Activated CD8-positive, alpha-beta T cell treated with anti-CD3 and anti-CD28 coated beads, Interleukin-2, amount 10 ng/mL, durations not matched to agents 7 days and 5 days (primary cell): Measurements from ENCODE around the gene ATXN1. TPM values are rescaled to one million over a fixed set of nuclear protein-coding genes. Genes with fewer than 3 reads are reported as not detected.
A peak's percentile ranks its signal among the peaks of the same experiment; 100 is the strongest.
"Not testable (repeated sequence)": the region's sequence is repeated elsewhere in the genome, so short reads cannot be mapped to it uniquely, and the experiment has no call there.

Source experiments
- ATAC-seq: fragments of 150-1000 bp; cut with Tn5 transposase; one replicate; pipeline ENCODE4 v1.10.0; 2021; ENCODE audit warnings: moderate library complexity
- CTCF ChIA-PET: fragments of 350-600 bp; sonication (Branson Sonifier 250); formaldehyde crosslinking; loops from one replicate; lab custom pipeline; 2021; ENCODE audit warnings: antibody characterized with exemption; lab: Charles Lee
- POLR2A ChIA-PET: fragments of 350-600 bp; sonication (Branson Sonifier 250); formaldehyde crosslinking; loops from one replicate; lab custom pipeline; 2021; ENCODE audit warnings: antibody characterized with exemption; lab: Charles Lee
- DNase-seq: peaks from one replicate; pipeline ENCODE4 v3.0.0-alpha.2; 2020
- H3K27ac Mint-ChIP-seq: one replicate; pipeline ENCODE4 v1.8.0; 2021; ENCODE audit warnings: mild to moderate bottlenecking, mixed read lengths
- H3K27me3 Mint-ChIP-seq: one replicate; pipeline ENCODE4 v1.8.0; 2021; ENCODE audit warnings: low read depth, mixed read lengths
- H3K36me3 Mint-ChIP-seq: one replicate; pipeline ENCODE4 v1.8.0; 2021; ENCODE audit warnings: low read depth, mixed read lengths
- H3K4me1 Mint-ChIP-seq: one replicate; pipeline ENCODE4 v1.8.0; 2021; ENCODE audit warnings: low read depth, mixed read lengths
- H3K4me3 Mint-ChIP-seq: one replicate; pipeline ENCODE4 v1.8.0; 2021; ENCODE audit warnings: mild to moderate bottlenecking, mixed read lengths
- H3K9me3 Mint-ChIP-seq: one replicate; pipeline ENCODE4 v1.8.0; 2022; ENCODE audit warnings: mixed read lengths; ENCODE audit not compliant: insufficient read depth
- total RNA-seq, 2 experiments: library from RNA; stranded (reverse); gene quantifications; one replicate each; pipeline ENCODE4 v1.2.3, GENCODE V29; 2021

Gene ATXN1
- total RNA-seq, 2 experiments from 2014 or later = 36.7 to 42.9 TPM

DNA sequence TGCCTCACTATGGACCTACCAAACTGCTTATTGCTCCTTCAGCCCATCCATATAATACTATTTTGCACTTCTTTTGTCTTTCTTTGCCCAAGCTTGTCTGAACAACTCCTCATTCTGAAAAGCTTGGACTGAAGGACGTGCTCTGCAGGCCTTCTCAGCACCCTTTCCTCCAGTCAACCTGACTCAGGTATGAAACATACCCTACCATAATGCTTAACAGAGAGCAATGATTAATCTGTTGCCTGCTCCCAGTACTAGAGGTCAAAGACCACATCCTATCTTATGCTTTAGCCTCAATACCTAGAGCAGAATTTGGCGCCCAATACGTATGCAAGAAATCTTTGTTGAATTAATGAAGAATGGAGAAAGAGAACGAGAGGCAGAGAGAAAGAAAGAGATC lies 55.2 kb downstream of the ATXN1 start:
- peaks cover 49% of the 10 kb centered on the region for H3K4me1 Mint-ChIP-seq

DNA sequence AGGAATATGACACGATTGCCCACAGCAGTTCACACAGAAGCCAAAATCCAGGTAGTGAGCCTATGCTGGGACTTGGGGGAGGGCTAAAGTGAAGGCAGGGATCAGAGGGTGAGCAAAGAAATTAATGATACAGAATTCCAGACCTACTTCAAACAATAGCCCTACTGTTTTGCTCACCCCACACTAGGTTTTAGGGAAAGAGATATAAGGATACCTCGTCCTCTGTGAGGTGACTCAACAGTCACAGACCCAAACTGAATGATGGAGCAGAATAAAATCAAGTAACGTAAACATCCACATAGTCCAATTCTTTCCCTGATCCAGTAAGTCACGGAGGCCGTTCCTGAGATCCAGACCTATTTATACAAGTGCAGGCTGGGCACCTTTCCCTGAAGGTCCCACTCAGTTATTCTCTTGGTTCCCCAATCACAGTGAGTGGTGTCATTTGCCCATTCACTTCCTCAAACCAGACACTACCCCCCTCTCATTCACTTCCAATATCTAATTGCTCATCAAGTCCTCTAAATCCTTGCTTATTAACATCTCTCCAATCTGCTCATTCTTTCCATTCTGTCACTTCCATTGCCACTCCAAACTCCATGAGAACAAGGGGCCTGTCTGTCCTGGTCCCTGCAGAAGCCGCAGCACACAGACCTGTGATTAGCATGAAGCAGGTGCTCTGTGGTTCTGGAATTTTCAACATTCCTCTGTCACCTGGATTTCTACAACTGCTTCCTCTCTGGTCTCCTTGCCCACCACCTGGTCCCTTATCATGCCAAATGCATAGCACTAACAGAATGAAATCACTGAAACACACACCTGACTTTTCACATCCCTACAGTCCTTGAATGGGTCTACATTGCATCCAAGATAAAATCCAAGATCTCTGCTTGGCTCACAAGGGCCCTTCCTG lies 55.9 kb downstream of the ATXN1 start:
- no peaks in the 10 kb centered on the region for H3K9me3 Mint-ChIP-seq
- H3K4me1 Mint-ChIP-seq = peaks cover 54% of the 10 kb centered on the region
- peak overlapping the region; percentile 12 for H3K27ac Mint-ChIP-seq
- no peaks in the 10 kb centered on the region for H3K27me3 Mint-ChIP-seq
- ATAC-seq (no peak), DNase-seq (no peak)
- no peak overlapping the region for H3K4me3 Mint-ChIP-seq
- ChIA-PET CTCF (no interaction called here), POLR2A (no interaction called here)
- peaks cover 11% of the 10 kb centered on the region for H3K36me3 Mint-ChIP-seq

More for the DNA sequence above, 55.2 kb downstream of the ATXN1 start:
- H3K36me3 Mint-ChIP-seq = peaks cover 11% of the 10 kb centered on the region
- no peaks in the 10 kb centered on the region for H3K27me3 Mint-ChIP-seq
- ATAC-seq (no peak), DNase-seq (no peak)
- no peaks in the 10 kb centered on the region for H3K9me3 Mint-ChIP-seq
- POLR2A ChIA-PET = no interaction called here
- H3K4me3 Mint-ChIP-seq = no peak overlapping the region
- CTCF ChIA-PET = no interaction called here
- H3K27ac Mint-ChIP-seq = no peak overlapping the region

DNA sequence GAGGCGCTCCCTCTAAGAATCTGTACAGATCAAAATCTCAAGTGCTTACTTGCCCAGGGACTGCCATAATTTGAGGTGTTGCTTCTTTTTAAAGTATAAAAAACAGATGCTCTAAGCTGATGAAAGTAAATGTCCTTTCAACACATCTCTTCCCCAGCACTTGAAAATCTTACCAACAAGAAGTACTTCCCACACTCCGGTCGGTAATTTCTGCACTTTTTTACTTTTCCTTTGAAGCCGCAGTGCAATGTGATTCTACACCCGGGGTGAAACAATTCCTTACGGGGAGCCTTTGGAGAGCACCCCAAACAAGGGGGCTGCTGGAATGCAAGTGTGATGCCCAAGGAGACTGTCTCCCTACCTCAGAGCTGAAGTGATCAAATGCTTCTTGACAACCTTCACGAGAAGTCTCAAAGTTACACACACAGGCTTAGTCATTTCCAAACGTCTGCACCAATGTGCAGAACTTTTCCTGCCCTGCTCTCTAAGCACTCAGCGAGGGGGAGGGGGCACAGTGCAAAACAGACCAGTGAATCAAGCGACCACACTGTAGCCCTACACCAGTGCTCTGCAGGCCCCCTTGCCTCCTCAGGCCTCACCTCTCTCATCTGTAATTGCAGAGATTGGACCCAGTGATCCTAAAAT lies 56.7 kb downstream of the ATXN1 start:
- POLR2A ChIA-PET = interaction anchor here (0.7 to 1.1 kb wide), 3 partner anchors 57 to 603 kb away, joined by 3 to 6 read pairs (median 3); partner anchors contain the start of gene ATXN1
- peak; percentile 23 for ATAC-seq
- DNase-seq = peak; percentile 44
- CTCF ChIA-PET = interaction anchor here (1.0 to 1.2 kb wide), 2 partner anchors 11 to 194 kb away, joined by 3 read pairs; no protein-coding TSS in a partner anchor
- H3K4me1 Mint-ChIP-seq = peaks cover 62% of the 10 kb centered on the region
- no peaks in the 10 kb centered on the region for H3K27me3 Mint-ChIP-seq
- peak overlapping the region; percentile 43 for H3K4me3 Mint-ChIP-seq
- H3K36me3 Mint-ChIP-seq = peaks cover 11% of the 10 kb centered on the region
- no peaks in the 10 kb centered on the region for H3K9me3 Mint-ChIP-seq
- H3K27ac Mint-ChIP-seq = peak overlapping the region; percentile 8

DNA sequence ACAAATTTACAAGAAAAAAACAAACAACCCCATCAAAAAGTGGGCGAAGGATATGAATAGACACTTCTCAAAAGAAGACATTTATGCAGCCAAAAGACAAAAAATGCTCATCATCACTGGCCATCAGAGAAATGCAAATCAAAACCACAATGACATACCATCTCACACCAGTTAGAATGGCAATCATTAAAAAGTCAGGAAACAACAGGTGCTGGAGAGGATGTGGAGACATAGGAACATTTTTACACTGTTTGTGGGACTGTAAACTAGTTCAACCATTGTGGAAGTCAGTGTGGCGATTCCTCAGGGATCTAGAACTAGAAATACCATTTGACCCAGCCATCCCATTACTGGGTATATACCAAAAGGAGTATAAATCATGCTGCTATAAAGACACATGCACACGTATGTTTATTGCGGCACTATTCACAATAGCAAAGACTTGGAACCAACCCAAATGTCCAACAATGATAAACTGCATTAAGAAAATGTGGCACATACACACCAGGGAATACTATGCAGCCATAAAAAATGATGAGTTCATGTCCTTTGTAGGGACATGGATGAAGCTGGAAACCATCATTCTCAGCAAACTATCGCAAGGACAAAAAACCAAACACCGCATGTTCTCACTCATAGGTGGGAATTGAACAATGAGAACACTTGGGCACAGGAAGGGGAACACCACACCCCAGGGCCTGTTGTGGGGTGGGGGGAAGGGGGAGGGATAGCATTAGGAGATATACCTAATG lies 58.5 kb downstream of the ATXN1 start:
- H3K27me3 Mint-ChIP-seq, CTCF ChIA-PET, H3K27ac Mint-ChIP-seq, ATAC-seq, POLR2A ChIA-PET, H3K9me3 Mint-ChIP-seq, DNase-seq, H3K4me3 Mint-ChIP-seq: not testable (repeated sequence)
- peaks cover 11% of the 10 kb centered on the region for H3K36me3 Mint-ChIP-seq
- peaks cover 77% of the 10 kb centered on the region for H3K4me1 Mint-ChIP-seq

DNA sequence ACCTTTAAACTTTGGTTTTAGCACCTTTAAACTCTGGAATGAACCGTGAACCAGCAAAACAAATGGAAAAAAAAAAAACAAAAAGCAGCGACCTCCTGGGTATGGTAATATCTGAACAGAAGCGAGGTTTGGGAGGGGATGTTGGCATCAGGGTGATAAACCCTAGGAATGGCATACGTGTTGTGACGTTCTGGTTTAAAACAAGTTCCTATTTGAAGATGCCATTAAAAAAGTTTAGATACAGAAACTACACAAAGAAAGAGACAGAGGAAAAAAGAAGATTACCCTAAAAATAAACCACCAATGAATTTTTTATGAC lies 60.4 kb downstream of the ATXN1 start:
- peaks cover 75% of the 10 kb centered on the region for H3K4me1 Mint-ChIP-seq
- ATAC-seq (peak; percentile 45), DNase-seq (no peak)
- POLR2A ChIA-PET = interaction anchor here (1.1 to 4.8 kb wide), 4 partner anchors 10 to 61 kb away, joined by 3 to 26 read pairs (median 6); partner anchors contain the start of gene ATXN1
- peak overlapping the region; percentile 78 for H3K27ac Mint-ChIP-seq
- H3K9me3 Mint-ChIP-seq = no peaks in the 10 kb centered on the region
- peaks cover 9% of the 10 kb centered on the region for H3K36me3 Mint-ChIP-seq
- peak overlapping the region; percentile 70 for H3K4me3 Mint-ChIP-seq
- CTCF ChIA-PET = interaction anchor here (0.9 to 5.7 kb wide), 5 partner anchors 13 to 62 kb away, joined by 3 to 50 read pairs (median 30); partner anchors contain the start of gene ATXN1
- H3K27me3 Mint-ChIP-seq = no peaks in the 10 kb centered on the region

DNA sequence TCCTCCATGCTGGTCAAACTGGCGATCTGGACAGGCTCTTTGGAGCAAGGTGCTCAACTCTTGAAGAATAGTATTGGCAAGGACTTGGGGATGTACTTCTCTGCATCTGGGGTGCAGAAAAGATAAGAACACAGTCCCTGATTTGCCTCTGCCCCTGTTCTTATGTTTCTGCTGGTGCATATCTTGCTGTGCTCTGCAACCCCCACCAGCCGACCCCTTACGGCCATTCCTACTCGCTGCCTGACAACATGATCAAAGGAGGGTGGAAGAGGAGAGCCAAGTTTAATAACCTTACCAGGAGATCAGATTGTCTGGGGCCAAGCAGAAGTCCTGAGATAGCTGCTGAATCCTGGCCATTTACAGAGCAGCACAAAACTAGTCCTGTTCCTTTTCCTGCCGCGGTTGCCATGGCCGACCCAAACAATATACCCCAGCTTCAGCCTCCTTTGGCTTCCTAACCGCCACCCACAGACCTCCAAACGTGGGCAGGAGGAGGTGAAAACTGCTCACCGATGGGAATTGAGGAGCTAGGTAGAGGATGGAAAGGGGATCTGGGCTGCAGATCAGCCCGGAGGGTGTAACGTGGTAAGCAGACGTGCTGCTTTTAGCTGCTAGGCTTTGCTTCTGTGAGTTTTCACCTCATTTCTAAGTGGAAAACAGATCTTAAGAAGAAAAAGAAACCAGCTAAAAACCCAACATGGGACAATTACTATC lies 60.9 kb downstream of the ATXN1 start:
- H3K9me3 Mint-ChIP-seq = no peaks in the 10 kb centered on the region
- peak overlapping the region; percentile 78 for H3K27ac Mint-ChIP-seq
- POLR2A ChIA-PET = interaction anchor here (1.1 to 4.8 kb wide), 4 partner anchors 9 to 61 kb away, joined by 3 to 26 read pairs (median 6); partner anchors contain the start of gene ATXN1
- CTCF ChIA-PET = interaction anchor here (0.9 to 5.7 kb wide), 8 partner anchors 8 to 62 kb away, joined by 3 to 50 read pairs (median 19); partner anchors contain the start of gene ATXN1
- peaks cover 8% of the 10 kb centered on the region for H3K36me3 Mint-ChIP-seq
- H3K4me1 Mint-ChIP-seq = peaks cover 72% of the 10 kb centered on the region
- no peaks in the 10 kb centered on the region for H3K27me3 Mint-ChIP-seq
- DNase-seq = peak; percentile 66
- ATAC-seq = peak; percentile 73
- H3K4me3 Mint-ChIP-seq = peak overlapping the region; percentile 70

DNA sequence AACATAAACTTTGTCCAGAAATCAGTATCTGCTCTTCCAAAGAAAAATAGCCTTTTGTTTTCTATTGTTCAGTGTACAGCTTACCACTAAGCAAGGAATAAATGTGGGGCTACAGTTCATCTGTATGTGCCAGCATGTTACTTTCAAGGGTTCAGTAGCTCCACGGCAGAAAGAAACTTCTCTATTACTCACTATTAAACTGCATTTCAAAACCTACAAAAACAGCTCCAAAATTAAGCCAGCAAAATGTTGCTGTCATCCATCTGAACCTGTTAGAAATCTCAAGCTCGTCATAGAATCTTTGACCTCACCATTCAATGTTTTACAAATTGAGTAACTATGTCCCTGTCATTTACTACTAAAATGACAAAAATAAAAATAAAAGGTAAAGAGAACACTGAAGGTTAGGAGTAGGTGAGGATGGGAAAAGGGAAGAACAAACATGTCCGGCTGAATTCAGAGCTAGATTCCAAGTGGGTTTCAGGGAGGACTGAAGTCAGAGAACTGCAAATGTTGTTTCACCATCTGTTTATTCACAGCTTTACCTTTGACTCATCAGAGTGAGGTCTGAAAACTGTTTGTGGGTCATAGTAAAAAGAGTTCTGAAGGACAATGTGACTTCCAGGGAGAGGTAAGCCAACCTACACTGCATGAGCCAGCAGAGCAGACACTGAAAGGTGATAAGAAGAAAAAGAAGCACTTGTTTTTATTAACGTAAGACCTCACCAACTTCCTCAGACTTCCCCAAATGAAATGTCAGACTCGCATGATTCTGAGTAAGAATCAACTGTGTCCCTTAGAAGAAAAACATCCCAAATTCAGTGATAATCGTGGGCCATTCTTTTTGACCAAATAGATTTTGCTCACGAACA lies 62.0 kb downstream of the ATXN1 start:
- ChIA-PET CTCF (interaction anchor here (0.7 to 5.7 kb wide), 18 partner anchors 9 to 380 kb away, joined by 3 to 50 read pairs (median 5); partner anchors contain the start of gene ATXN1), POLR2A (interaction anchor here (1.2 to 4.8 kb wide), 6 partner anchors 8 to 64 kb away, joined by 3 to 26 read pairs (median 7); partner anchors contain the start of gene ATXN1)
- ATAC-seq = peak; percentile 21
- DNase-seq = no peak
- Mint-ChIP-seq H3K4me3 (peak overlapping the region; percentile 70), H3K27me3 (no peaks in the 10 kb centered on the region), H3K27ac (peak overlapping the region; percentile 78), H3K4me1 (peaks cover 72% of the 10 kb centered on the region), H3K9me3 (no peaks in the 10 kb centered on the region), H3K36me3 (peaks cover 15% of the 10 kb centered on the region)

DNA sequence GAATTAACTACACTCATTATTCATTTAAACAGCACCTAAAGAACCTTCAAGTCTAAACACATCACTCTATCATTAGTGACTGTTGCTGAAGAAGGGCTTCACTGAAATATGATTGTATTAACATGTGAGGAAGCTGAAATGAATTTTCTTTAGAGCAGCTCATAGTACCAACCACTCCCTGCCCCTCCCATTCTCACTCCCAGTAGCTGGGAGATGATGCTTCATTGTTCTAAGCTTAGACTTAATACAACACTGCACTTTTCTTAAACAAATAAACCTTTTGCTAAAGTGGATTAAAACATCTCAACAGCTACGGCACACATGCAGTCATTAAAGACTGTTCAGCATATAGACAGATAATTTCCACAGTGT lies 63.1 kb downstream of the ATXN1 start:
- Mint-ChIP-seq H3K4me1 (peaks cover 68% of the 10 kb centered on the region), H3K9me3 (no peaks in the 10 kb centered on the region)
- ATAC-seq = no peak

DNA sequence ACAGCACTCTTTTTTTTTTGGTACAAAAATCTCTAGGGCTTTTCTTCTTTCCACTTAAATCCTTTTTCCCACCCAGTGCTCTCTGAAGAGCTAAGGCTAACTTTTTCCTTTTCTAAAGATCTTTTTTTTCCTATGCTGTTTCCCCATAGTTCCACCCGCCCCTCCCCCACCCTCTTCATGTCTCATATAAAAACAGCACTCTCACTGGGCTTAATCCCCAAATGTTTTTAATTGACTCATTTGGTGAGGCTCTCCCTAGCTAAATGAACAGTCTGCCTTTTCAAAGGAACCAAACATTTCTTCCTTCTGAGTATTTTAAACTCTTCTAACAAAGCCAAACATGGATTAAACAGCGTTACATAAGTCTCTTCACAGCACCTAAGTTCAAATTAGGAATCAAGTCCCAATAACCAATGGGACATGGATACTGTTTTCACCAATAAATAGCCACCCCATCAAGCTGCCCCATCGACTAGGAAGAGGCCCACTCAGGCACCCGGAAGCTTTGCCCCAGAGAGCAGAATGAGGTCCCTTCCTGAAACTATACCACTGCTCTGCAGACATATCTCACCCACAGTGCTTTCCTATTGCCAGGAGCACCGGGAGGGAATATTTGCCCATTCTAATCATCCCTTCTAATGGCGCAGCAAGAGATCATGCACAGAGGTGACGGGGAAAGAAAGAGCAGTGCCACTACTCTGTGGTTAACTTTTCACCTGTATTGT lies 63.7 kb downstream of the ATXN1 start:
- Mint-ChIP-seq H3K4me1 (peaks cover 68% of the 10 kb centered on the region), H3K9me3 (no peaks in the 10 kb centered on the region), H3K4me3 (peak overlapping the region; percentile 38), H3K36me3 (peaks cover 15% of the 10 kb centered on the region), H3K27me3 (no peaks in the 10 kb centered on the region), H3K27ac (peak overlapping the region; percentile 74)
- DNase-seq (no peak), ATAC-seq (no peak)
- POLR2A ChIA-PET = interaction anchor here (0.5 to 4.8 kb wide), 6 partner anchors 46 to 223 kb away, joined by 3 to 26 read pairs (median 4); partner anchors contain the start of gene ATXN1
- CTCF ChIA-PET = interaction anchor here (0.9 to 5.7 kb wide), 11 partner anchors 10 to 375 kb away, joined by 3 to 50 read pairs (median 12); partner anchors contain the start of gene ATXN1

More for the DNA sequence above, 63.1 kb downstream of the ATXN1 start:
- Mint-ChIP-seq H3K27ac (peak overlapping the region; percentile 74), H3K27me3 (no peaks in the 10 kb centered on the region), H3K36me3 (peaks cover 15% of the 10 kb centered on the region), H3K4me3 (peak overlapping the region; percentile 38)
- no peak for DNase-seq
- POLR2A ChIA-PET = interaction anchor here (0.5 to 4.8 kb wide), 7 partner anchors 14 to 224 kb away, joined by 3 to 26 read pairs (median 5); partner anchors contain the start of gene ATXN1
- CTCF ChIA-PET = interaction anchor here (0.7 to 5.7 kb wide), 14 partner anchors 10 to 379 kb away, joined by 3 to 50 read pairs (median 6); partner anchors contain the start of gene ATXN1
